ENCODE results near the gene ALPK1.
"Not testable (repeated sequence)": the region's sequence is repeated elsewhere in the genome, so short reads cannot be mapped to it uniquely, and the experiment has no call there.

The ALPK1 gene

GRCh38 chr4:112381996-112382692 lies 85.0 kb downstream of the ALPK1 start:
- DNase-seq, result no peak

DNA sequence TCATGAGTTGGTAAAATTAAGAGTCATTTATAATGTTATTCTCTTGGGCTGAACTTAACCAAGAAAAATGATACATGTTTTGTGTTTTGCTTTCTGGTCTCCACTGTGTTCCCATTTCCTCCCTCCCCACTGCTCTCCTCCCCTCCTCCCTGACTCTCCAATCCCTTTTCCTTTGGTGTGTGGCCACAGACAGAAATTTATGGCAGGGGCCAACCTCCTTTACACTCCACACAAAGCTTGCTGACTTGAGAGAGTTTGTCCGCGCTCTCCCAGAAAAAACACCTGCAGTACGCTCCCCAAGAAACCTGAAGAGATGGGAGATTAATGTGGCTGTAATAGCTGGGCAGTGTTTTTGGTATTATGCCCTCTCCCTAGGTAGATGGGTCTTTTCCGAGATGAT lies 88.9 kb downstream of the ALPK1 start:
- no peak for DNase-seq

GRCh38 chr4:112402098-112402497 lies 104.9 kb downstream of the ALPK1 start:
- no peak for DNase-seq

DNA sequence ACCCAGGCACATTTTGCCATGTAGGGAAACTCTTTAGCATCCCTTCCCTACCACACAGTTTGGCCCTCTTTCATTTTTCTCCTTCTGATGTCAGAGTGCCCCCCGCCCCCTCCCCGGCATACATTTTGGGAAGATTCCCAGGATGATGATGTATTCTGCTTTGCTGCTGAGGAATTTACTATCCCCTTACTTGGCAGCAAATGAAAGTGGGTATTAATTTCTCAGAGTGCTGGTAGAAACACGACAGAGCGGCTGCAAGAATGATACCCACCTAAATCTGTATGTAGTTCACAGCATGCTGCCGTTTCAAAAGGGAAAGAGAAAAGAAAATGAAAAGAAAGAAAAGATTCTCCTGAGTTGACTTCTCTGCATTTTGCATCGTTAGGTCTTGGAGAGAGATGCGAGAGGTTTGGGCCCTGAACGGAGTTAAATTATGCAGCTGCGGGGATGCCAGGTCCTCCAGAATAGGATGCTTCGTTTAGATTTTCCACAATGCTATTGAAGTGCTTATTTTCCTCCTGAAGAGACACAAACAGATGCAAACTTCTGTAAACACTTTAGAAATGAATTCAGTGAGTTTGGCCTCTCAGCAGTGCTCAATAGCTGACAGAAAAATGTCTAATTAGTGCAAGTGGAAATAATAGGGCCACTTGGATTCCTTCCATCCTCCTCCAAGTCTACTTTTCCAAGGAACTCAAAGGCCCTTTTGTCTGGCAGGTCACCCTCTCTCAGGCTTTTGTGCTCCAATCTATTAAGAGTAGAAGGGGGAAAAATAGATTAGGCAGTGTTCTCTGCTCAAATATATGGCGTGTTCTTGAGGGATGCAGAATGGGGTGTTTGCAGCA lies 106.2 kb downstream of the ALPK1 start:
- DNase-seq, result no peak

DNA sequence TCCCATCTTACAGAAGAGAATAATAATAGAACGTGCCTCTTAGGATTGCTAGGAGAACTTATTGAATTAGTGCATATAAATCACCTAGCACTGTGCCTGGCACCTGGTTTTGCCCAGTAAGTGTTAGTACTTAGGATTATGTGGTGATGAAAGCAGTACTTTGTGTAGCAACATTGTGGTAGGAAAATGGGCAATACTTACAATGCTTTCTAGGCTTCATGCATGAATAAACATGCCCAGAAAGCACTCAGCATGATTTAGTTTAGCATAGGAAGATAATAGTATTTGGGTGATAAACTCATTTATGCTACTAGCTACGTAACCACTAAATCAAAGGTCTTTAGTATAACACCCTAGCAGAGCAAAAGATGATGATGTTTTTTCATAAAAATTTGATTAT lies 113.2 kb downstream of the ALPK1 start:
- no peak for DNase-seq

DNA sequence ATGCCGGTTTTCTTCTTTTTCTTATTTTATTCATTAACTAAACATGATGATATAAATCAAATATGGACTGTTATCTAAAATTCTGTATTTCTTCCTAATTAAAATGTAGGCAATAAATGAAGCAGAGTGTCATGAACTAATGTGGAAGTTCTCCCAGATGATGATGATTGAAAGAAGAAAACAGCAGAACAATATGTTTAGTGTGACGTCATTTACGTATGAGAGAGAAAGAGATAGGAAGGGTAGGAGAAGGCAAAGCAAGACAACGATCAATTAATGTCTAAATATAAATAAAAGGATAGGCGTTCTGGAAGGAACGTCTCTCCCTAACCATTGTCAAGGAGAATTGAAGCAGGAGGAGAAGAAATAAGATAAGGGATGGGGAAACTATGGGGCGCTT lies 113.6 kb downstream of the ALPK1 start:
- DNase-seq, result no peak

DNA sequence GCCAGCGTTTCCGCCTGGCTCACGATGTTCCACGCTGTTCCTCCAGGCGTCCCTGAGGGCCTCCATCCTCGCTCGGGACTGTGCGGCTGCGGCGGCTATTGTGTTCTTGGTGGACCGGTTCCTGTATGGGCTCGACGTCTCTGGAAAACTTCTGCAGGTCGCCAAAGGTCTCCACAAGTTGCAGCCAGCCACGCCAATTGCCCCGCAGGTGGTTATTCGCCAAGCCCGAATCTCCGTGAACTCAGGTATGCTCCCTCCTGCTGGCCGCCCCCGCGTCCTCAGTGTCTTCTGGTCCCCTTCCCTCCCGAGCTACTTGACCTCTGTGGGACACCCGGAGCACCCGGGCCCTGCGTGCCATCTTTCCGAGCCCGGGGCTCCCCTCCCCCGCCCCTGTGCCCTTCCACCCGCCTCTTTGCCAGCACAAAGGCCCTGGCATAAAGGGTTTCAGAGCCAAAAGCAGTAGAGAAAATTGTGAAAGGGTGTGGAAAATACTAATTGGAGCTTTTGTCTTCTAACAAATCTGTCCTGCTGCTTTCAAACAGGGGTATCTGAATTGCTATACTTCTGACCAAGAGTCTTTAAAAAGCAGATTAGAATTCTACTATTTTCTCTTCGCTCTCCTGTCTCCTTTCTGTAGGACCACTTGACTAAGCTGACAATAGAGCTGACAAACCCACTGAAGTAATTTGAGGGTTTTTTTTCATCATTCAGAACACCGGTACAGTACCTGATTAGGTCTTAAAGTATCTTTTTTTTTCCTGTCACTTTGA lies 114.8 kb downstream of the ALPK1 start:
- DNase-seq, result no peak

DNA sequence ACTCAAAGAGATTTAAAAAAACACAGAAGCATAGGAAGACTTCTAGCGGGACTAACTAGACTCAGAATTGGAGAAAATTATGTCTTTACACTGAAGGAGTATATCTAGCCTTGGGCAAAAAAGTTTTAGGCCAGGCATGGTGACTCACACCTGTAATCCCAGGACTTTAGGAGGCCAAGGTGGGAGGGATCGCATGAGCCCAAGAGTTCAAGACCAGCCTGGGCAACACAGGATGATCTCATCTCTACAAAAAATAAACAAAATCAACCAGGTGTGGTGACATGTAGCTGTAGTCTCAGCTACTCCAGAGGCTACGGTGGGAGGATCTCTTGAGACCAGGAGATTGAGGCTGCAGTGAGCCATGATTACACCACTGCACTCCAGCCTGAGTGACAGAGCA lies 119.3 kb downstream of the ALPK1 start:
- DNase-seq, result no peak

DNA sequence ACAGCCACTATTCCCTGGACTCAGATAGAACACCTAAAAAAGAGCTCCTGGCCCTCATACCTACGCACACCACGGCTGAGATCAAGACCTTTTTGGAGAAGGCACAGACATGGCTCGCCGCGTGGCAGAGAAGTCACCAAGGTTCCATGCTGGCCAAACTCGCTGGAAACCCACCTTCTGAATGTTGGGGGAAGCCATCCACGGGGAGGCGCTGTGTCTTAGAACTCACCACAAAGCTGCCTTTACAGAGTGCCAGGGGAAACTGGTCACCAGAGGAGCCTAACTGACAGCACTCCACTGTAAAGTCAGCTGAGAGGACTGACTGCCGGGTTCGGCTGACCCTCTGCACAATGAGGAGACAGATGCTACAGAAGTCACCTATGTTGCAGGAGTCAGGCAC lies 120.9 kb downstream of the ALPK1 start:
- no peak for DNase-seq

- no peak for DNase-seq
These were observed 124.7 kb downstream of the ALPK1 start for GRCh38 chr4:112421911-112422310.

GRCh38 chr4:112422644-112423043 lies 125.5 kb downstream of the ALPK1 start:
- DNase-seq, result no peak

DNA sequence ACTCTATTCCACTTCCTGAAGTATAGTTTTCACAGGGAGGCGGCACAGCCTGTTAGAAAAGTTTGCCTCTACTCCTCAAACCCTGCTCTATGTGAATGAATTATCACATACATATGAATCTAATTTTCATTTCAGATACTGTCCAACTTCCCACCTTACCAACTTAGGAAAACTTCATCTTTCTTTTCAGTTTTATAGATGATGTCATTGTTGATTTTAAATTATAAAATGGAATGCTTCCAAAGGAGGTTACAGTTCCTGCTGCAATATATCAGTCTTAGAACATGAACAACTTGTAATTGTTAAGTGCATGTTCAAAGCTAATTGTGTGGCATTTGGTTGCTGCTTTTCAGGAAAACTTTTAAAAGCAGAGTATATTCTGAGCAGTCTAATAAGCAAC lies 126.4 kb downstream of the ALPK1 start:
- no peak for DNase-seq

GRCh38 chr4:112425823-112426222 lies 128.7 kb downstream of the ALPK1 start:
- no peak for DNase-seq

DNA sequence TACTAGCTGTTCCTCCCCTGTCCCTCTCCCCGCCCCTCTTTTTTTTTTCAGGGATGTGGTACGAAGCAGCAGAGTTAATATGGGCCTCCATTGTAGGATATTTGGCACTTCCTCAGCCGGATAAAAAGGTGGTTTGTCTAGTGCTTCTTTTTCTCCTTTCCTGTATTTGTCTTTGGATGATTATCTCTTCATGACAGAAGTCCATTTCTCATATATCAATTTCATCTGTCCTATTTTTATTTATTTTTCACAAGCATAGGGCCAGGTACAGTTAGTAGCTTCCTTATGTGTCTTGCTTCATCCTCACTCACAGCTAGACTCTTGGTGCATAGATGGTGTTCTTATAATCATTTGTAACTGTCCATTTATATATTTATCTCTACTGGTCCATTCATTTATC lies 129.2 kb downstream of the ALPK1 start:
- no peak for DNase-seq

DNA sequence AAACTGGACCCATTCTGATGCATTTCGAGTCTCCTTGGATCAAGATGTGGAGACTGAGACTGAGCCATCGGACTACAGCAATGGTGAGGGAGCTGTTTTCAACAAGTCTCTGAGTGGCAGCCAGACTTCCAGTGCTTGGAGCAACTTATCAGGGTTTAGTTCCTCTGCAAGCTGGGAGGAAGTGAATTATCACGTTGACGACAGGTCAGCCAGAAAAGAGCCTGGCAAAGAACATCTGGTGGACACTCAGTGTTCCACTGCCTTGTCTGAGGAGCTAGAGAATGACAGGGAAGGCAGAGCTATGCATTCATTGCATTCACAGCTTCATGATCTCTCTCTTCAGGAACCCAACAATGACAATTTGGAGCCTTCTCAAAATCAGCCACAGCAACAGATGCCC lies 134.0 kb downstream of the ALPK1 start:
- no peak for DNase-seq

- no peak for DNase-seq
These were observed 139.8 kb downstream of the ALPK1 start for GRCh38 chr4:112436987-112437386.

DNA sequence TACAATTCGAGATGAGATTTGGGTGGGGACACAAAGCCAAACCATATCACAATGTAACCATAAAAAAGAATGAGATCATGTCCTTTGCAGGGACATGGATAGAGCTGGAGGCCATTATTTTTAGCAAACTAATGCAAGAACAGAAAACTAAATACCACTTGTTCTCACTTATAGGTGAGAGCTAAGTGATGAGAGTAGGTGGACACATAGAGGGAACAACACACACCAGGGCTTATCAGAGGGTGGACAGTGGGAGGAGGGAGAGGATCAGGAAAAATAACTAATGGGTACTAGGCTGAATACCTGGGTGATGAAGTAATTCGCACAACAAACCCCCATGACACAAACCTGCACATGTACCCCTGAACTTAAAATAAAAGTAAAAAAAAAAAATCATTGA lies 145.1 kb downstream of the ALPK1 start:
- not testable (repeated sequence) for DNase-seq

GRCh38 chr4:112448306-112449132 lies 151.3 kb downstream of the ALPK1 start:
- no peak for DNase-seq

DNA sequence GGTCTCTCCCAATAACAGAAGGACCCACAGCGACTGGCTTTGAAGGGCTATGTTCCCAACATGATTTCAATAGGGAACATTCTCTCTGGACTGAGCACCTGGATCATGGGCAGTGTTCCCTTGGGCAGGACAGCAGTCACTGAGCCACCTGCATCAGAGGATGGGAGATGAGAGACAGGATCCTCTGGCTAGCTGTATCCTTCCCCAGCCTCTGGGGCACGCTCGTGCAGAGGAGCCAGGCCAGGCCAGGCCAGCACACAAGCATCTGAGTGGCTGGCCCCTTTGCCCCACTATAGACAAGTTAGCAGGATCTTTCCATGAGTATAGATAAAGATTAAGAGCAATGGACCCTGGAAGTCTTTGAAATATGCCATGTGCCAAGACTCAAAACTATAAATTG lies 152.5 kb downstream of the ALPK1 start:
- no peak for DNase-seq

- no peak for DNase-seq
These were observed 153.9 kb downstream of the ALPK1 start for GRCh38 chr4:112451104-112451503.

DNA sequence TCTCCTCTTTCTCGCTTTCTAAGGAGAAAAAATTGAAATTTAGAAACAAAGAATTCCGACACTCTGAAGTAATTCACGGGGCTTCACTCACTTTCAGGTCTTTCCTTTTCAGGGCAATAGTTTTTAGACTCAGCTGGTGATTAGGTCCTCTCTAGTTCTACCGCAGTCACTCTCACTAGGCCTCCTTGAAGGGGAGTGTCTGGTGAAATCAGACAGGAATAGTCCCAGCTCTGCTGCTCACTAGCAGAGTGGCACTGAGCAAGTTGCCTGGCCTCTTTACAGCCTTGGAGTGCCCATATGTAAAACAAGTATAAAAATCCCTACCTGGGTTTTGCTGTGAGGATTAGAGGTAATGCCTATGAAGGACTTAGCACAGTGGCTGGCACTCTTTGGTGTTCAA lies 154.7 kb downstream of the ALPK1 start:
- no peak for DNase-seq

- no peak for DNase-seq
These were observed 156.2 kb downstream of the ALPK1 start for GRCh38 chr4:112453321-112453720.

- DNase-seq, result no peak
These were observed 175.1 kb downstream of the ALPK1 start for GRCh38 chr4:112472318-112472717.

Data from activated CD4-positive, alpha-beta T cell treated with anti-CD3 and anti-CD28 coated beads, Interleukin-10, Interleukin-2, amounts not matched to agents 100 ng/mL and 50 ng/mL, durations not matched to agents 16 hours and 8 hours (primary cell).